Stimulated activated naive CD4-positive, alpha-beta T cell treated with Interleukin-2 at 50 U/mL for 16 hours (primary cell): ENCODE results near the gene MRPL48.
"Not testable (repeated sequence)": the region's sequence is repeated elsewhere in the genome, so short reads cannot be mapped to it uniquely, and the experiment has no call there.

ENCODE experiments used
- DNase-seq: peaks from one replicate; lab custom pipeline; 2025; lab: John Stamatoyannopoulos, UW

The MRPL48 gene

DNA sequence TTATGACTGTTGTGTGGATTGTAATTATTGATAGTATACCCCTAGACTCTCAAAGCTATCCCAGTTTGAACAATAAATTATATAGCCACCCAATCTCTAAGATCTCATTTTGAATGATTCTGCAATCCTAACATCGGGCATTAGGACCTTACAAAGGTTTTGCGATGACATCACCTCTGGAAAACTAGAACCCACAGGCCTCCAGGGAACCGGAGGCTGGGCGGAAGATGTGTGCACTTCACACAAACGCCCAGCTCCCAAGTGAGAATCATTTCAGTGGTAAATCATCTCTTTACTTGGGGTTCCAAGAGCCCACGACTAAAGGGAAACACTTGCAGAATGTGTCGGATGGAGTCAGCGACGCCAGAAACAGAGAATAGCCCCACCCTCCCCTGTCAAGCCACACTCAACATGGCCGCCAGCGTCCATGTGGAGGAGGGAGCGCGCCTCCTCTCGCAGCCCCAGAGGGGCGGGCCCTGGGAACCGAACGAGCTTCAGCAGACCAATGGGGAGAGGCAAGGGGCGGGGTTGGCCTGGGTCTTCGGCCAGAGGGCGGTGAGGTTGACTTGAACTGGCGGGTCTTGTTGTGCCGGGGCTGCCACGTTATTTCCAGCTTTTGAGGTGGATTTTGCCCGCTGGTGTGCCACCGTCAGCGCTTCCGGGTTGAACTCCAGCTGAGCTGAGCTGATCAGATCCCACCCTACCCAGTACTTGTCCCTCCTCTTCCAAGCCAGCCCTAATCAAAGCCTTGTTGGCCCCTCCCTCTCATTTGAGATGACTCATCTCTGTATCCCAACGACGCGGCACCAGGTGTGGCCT is 8.4 kb upstream of the MRPL48 start:
- peak; percentile 99 for DNase-seq

GRCh38 chr11:73781303-73781702 is 6.4 kb upstream of the MRPL48 start:
- DNase-seq: no peak

DNA sequence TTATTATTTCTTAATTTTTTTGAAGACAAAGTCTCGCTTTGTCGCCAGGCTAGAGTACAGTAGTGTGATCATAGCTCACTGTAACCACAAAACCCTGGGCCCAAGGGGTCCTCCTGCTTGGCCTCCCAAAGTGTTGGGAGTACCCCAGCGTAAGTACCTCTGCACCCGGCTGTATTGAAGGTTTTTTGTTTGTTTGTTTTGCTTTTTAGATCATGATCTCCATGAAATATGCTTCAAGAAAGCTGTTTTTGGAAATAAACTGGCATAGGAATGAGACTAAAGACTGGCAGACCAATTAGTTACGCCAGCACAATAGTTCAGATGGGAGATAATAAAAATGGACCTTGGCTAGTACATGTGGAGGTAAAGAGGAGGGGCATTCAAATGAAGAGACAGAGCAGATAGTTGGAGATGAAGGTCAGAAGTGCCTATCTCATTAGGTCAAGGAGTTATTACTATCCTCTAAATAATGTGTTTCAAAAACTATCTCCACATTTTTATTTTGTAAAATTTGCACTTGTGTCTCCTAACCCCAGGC is 4.1 kb upstream of the MRPL48 start:
- no peak for DNase-seq

GRCh38 chr11:73784080-73784634 is 3.5 kb upstream of the MRPL48 start:
- DNase-seq: no peak

DNA sequence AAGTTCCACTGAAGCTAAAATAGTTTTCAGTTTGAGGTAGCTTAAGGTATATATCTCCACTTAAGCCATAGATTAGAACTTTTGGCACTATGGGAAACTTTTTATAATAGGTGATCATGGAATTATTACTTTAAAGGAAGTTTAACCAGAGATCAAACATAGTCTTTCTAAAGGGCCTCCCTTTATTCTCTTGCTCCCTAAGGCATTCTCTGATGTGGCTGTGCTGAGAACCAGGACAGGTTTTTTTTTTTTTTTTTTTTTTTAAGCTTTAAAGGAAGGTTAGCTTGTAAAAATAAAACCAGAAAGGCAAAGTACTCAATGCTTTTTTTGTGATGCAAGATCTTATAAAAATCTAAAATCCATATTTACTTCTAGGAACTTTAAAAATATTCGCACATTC is 2.9 kb upstream of the MRPL48 start:
- DNase-seq: no peak

DNA sequence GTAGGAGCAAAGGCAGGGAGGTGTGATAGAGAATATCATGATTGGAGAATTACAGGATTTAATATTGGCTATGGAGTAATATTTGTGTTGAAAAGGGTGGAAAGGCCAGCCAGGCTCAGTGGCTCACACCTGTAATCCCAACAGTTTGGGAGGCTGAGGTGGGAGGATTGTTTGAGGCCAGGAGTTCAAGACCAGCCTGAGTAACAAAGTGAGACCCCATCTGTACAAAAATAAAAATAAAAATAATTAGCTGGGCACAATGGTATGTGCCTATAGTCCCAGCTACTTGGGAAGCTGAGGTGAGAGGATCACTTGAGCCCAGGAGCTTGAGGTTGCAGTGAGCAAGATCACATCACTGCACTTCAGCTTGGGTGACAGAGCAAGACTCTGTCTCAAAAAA is 2.2 kb upstream of the MRPL48 start:
- DNase-seq: not testable (repeated sequence)

DNA sequence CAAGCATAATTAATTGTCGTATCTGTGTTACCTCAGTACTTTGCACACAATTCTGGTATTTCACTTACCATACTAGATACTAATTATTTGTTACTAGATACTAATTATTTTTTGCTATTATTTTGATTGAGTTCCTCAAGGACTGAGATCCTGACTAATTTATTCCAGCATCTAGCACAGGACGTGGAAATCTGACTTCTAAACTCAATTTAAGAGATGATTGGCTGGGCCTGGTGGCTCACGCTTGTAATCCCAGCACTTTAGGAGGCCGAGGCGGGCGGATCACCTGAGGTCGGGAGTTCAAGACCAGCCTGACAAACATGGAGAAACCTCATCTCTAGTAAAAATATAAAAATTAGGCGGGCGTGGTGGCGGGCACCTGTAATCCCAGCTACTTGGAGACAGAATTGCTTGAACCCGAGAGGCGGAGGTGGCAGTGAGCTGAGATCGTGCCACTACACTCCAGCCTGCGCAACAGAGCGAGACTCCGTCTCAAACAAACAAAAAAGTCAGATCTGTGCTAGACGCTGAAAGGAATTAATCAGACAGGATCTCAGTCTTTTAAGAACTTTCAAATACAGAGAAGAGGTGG is 527 bp upstream of the MRPL48 start:
- DNase-seq: no peak

- no peak for DNase-seq
Measured at GRCh38 chr11:73789279-73789670, 1.6 kb downstream of the MRPL48 start.

DNA sequence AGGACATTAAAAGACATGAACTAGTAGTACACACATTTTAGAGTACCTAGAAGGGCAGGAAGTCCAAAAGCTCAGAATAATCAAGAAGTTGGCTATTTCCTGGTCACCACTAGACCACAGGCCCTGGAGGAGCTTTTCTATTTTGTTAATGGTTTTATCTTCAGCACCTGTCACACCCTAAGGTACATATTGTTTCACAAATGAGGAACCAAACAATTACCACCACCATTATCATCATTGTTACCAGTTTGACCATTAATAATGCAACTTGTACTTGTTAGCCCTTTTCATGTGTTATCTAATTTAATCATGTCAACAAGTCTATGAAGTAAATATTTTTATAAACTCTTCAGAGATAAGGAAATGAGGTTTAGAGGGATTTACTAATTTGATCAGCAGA is 4.9 kb downstream of the MRPL48 start:
- DNase-seq: no peak

- no peak for DNase-seq
Measured at GRCh38 chr11:73795925-73796632, 8.4 kb downstream of the MRPL48 start.

- DNase-seq: no peak
Measured at GRCh38 chr11:73797457-73797856, 9.8 kb downstream of the MRPL48 start.

GRCh38 chr11:73800276-73800806 is 12.7 kb downstream of the MRPL48 start:
- no peak for DNase-seq

DNA sequence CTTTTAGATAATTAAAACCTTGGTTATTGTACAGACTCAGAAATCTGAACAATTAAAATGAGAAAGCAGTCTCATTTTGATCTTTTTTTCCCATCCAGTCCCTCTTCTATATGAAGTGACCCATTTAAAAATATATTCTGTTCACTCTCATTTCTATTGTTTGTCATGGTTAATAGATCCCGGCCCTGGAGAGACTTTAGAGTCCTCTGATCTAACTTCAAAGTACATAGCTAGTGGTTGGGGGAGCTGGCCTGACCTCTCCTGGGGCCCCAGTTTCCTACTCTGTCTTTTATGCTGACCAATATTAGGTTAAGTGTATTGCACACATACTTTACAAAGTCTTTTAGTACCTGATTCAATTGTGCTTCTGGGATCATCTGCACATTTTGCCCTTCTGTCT is 13.5 kb downstream of the MRPL48 start:
- no peak for DNase-seq

GRCh38 chr11:73804712-73805111 is 17.0 kb downstream of the MRPL48 start:
- no peak for DNase-seq

GRCh38 chr11:73808052-73808451 is 20.4 kb downstream of the MRPL48 start:
- no peak for DNase-seq

DNA sequence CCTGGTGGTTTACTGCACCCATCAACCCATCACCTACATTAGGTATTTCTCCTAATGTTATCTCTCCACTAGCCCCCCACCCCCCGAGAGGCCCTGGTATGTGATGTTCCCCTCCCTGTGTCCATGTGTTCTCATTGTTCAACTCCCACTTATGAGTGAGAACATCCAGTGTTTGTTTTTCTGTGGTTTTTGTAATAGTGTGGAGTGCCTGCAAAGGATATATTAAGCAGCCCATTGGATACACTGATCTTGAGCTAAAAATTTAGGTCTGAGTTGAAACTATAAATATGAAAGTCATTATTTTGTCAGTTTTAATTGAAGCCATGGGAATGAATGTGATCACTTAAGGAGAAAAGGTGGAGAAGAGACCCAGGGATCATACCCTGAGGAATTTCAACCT is 23.0 kb downstream of the MRPL48 start:
- DNase-seq: no peak

DNA sequence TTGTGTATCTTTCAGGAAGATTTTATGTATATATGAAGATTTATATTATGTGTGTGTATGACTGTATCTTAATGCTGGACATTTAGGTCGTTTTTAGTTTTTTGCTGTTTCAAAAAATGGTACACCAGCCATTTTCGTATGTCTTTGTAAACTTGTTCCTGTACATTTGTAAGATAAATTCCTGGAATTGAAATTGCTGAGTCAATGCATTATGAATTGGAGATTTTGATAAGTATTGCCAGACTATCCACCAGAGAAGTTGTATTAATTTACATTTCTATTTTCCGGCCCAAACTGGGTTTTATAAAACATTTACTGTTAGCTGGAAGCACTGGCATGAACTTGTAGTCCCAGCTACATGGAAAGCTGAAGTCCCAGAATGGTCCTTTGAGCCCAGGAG is 24.6 kb downstream of the MRPL48 start:
- no peak for DNase-seq

DNA sequence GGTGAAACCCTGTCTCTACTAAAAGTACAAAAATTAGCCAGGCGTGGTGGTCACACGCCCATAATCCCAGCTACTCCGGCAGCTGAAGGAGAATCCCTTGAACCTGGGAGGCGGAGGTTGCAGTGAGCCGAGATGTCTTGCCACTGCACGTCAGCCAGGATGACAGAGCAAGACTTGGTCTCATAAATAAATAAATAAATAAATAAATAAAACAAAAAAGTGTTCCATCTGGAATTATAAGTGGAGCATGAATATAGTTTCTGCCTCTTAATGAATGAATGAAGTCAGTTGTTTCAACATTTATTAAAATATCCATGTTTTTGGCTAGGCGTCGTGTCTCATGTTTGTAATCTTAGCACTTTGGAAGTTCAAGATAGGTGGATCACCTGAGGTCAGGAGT is 27.1 kb downstream of the MRPL48 start:
- no peak for DNase-seq

DNA sequence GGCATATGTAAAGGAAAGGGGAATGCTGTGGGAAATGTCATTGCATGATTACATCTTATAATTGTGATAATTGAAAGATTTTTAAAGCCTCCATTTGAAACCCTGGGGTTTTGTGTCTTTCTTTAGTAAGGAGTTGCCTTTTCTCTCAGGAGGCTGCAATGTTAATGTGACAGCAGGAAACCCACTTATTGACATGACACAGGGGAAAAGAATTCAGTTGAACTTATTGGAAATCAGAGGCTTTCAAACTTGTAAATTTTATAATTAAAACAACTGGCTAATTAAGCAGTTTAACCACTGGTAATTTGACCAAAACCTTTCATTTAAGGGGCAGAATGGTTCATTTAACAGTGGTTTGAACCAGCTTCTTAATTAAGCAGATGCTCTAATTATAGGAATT is 31.2 kb downstream of the MRPL48 start:
- no peak for DNase-seq

GRCh38 chr11:73830261-73830660 is 42.6 kb downstream of the MRPL48 start:
- DNase-seq: no peak

DNA sequence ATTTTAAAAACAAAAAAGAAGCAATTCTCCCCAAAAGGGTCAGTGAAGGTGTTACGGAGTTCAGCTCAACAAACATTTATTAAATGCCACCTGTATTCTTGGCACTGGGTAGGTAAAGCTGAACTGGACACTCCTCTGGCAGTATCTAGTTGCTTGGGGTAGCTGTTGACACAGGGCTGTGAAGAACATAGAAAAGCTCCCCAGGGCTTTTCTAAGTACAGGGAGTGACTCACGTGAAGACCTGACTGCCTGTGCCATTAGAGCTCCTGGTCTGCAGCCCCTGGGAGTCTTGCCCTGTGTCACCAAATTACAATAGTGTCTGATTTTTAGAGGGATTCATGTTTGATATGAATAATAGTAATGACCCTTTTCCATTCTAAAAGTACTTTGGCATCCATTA is 45.4 kb downstream of the MRPL48 start:
- no peak for DNase-seq

DNA sequence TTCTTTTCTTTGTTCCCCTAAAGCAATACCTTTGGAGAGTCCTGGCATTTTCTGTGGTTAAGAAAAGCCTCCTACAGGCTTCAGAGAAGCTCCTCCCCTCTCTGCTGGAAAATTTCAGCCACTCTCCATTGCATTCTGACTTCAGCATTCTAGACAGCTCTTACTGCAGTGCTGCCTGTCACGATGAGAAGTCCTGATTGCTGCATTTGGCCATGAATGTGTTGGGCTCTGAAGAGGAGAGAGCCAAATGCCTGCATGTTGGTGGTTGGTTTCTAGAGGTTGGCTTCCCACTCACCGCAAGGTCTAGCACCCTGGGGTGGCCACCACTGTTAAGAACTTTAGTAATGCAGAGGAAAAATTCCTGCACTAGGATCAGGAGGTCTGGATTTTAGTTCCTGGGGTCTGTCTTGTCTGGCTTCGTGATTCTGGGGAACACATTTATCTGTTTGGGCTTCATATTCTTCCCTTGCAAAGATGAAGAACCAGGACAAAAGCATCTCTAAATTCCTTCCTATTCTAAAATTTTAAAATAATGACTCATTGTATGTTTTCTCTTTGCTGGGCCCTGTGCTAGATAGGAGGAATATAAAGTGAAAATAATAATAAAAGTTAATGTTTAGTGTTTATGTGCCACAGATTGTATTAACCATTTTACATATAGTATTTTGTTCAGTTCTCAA is 50.9 kb downstream of the MRPL48 start:
- no peak for DNase-seq
